Pulmonary artery endothelial cell (primary cell): ENCODE results near the gene MAB21L4. TPM values are rescaled to one million over a fixed set of nuclear protein-coding genes. Genes with fewer than 3 reads are reported as not detected.
A peak's percentile ranks its signal among the peaks of the same experiment; 100 is the strongest.
"Not testable (repeated sequence)": the region's sequence is repeated elsewhere in the genome, so short reads cannot be mapped to it uniquely, and the experiment has no call there.

Source experiments
- DNase-seq: peaks from one replicate; pipeline ENCODE4 v3.0.0-alpha.2; 2011; ENCODE audit warnings: low read depth, low spot score
- total RNA-seq: library from RNA; depleted of rRNA; stranded (reverse); fragments of >200 nt; gene quantifications from 2 replicates; pipeline ENCODE4 v1.2.3, GENCODE V29; 2014

MAB21L4 gene
- total RNA-seq, 1 donor from 2014 or later: not detected

GRCh38 chr2:240865391-240865790 is 30.6 kb downstream of the MAB21L4 start:
- no peak for DNase-seq

GRCh38 chr2:240864475-240864874 is 31.5 kb downstream of the MAB21L4 start:
- no peak for DNase-seq

DNA sequence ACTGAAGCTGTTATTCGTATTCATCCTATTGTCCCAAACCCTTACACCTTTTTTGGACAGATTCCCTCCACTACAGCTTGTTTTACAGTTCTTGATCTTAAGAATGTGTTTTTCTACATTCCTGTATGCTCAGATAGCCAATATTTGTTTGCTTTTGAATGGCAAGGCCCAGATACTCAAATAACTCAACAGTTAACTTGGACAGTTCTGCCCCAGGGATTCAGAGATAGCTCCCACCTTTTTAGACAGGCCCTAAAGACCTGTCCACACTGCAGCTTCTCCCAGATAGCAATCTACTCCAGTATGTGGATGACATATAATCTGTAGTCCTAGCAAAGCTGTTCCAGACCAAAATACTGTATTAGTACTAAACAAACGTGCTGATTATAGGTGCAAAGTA is 34.4 kb downstream of the MAB21L4 start:
- DNase-seq: no peak

DNA sequence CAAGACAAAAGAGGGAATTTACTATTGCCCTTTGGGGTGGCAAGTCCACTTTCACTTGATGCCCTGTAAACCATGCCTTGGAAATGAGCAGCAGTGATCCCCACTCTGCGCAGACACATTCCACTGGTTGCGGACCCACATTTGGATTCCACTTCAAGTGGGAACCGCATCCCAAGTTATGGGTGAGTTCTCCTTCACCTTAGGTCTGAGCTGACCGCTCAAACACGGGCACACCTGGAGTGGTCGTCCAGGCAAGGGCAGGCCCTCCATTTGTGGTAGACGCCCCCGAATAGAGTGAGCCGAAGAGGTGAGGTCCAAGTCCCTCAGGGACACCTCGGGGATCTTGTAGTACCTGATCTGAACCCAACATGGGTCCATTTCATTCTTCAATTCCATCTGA is 37.1 kb downstream of the MAB21L4 start:
- no peak for DNase-seq

DNA sequence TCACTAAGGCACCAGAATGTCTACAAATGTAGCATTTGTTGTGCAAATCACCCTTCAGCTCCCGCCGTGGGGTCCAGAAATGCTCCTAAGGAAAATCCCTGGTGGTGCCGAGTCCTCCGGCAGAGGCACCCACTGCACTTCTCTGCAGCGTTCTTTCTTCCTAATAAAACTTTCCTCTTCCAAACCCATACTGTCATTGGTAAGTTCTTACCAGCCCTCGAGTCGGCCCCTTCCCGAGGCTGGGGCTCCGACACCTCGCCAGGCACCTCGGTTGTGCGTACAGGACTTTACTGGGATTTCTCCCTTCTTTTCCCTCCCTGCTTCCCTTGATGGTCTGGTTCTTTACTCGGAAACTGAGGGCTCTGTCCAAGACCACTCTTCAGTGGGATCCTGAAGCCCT is 37.6 kb downstream of the MAB21L4 start:
- no peak for DNase-seq

- DNase-seq: no peak
Measured at GRCh38 chr2:240857039-240858008, 38.6 kb downstream of the MAB21L4 start.

GRCh38 chr2:240856151-240856980 is 39.6 kb downstream of the MAB21L4 start:
- no peak for DNase-seq

DNA sequence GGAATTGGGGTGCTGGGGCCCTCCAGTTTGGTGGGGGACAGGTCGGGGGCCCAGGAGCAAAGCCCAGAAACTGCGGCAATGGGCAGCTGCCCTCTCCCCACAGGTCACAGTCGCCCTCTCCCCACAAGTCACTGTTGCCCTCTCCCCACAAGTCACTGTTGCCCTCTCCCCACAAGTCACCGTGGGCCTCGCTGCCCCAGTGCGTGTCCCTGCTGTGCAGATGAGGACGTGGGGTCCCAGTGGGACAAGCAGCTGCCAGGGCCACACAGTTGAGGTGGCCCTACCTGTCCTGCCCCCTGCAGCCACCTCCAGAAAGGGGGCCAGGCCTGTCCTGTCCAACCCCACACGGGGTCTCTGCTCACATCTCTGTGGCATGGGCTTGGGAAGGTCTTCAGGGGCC is 40.3 kb downstream of the MAB21L4 start:
- no peak for DNase-seq

- DNase-seq: no peak
Measured at GRCh38 chr2:240852671-240853314, 43.2 kb downstream of the MAB21L4 start.

DNA sequence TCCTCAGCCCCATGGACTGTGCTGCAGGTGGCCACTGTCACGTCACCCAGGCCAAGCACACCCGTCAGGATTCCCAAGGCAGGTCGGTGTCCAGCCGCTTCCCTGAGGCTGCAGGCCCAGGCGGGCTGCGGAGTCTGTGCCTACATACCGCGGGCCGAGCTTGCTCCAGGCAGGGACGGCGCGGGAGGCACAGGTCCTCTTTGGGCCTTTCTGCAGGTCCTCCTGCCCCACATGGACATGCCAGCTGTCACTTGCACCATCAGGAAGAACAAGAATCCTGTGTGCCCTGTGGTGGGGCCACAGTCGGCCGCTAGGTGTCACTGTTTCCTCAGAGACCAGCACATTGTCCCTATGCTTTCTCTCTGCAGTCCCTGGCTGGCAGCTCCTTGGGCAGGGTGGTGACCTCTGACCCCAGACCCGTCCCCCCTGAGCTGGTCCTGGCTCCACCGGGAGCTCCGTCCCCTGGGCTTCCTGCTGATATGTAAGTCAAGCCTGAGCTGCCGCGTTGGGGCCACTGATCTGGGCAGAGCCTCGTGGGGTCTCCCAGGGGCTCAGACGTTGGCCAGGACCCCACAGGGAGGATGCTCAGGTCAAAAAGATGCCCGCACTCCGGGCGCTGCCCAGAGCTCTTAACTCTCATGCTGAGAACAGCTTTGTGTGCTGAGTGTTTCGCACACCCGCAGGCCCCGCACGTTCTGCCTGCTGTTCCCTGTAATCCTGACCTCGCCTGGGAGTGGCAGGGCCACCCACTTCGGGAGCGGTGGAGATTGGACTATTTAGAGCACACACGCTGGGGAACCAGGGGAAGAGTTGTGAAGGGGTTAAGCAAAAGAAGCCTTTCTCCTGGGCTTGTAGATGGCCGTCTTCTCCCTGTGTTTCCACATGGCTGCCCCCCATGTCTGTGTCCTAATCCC is 44.6 kb downstream of the MAB21L4 start:
- DNase-seq: peak; percentile 47

DNA sequence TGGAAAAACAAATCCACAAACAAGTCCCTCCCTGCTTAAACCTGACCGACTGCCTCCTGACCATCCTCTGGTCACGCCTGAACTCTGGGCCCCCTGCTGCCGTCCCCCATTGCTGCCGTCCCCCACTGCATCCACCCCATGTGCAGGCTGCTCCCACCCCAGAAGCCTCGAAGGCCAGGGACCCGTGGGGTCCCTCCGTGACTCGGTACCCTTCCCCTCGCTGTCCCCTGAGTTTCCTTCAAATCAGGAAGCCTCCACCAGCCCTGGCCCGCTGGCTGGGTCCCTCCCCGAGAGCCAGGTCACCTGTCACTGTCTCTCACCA is 45.2 kb downstream of the MAB21L4 start:
- no peak for DNase-seq

- DNase-seq: no peak
Measured at GRCh38 chr2:240850026-240850425, 45.9 kb downstream of the MAB21L4 start.

GRCh38 chr2:240848900-240849680 is 46.9 kb downstream of the MAB21L4 start:
- DNase-seq: no peak

GRCh38 chr2:240847817-240848216 is 48.1 kb downstream of the MAB21L4 start:
- no peak for DNase-seq

DNA sequence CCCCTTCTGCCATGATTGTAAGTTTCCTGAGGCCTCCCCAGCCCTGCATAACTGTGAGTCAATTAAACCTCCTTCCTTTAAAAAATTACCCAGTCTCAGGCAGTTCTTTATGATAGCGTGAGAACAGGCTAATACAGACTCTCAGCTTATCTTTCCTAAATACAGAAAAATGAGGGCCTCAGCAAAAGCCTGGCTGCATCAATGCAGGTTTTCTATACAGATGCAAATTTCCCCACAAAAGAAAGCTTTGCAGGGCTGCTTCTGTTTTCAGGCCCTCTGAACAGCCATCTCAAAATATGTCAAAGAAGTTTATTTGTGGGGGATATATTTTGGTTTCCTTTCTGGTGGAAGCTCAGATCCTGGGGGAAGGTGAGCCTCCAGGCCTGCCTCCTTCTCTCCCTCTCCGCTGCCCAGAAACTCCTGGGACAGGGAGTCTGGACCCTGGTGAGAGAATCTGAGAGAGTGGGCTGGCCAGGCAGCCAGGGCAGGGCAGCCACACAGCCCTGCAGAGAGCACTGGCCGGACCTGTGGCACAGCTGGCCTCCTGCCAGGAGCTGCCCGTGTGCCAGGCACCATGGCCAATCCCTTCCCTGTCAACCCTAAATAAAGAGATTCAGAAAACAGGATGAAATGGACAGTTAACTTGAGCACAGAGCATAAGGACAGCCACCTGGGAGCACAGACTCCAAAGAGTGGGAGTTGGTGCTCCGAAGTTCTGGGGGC is 48.9 kb downstream of the MAB21L4 start:
- DNase-seq: no peak

GRCh38 chr2:240846309-240846708 is 49.6 kb downstream of the MAB21L4 start:
- not testable (repeated sequence) for DNase-seq

- DNase-seq: peak; percentile 37
Measured at GRCh38 chr2:240840435-240841060, 55.4 kb downstream of the MAB21L4 start.

- no peak for DNase-seq
Measured at GRCh38 chr2:240839152-240840143, 56.5 kb downstream of the MAB21L4 start.
